ENCODE data around the gene MYO18B.

- TF ChIP-seq POLR2A (IDR thresholded peaks at IDR 0.05; ENCODE audit: low read depth, low read length), result no peak
- no peak for TF ChIP-seq POU2F2 (IDR thresholded peaks at IDR 0.05; ENCODE audit: low read depth, low read length)
- TF ChIP-seq POLR2AphosphoS5 (IDR thresholded peaks at IDR 0.05; ENCODE audit: low read depth, low read length), result no peak
- no peak for TF ChIP-seq SPI1 (IDR thresholded peaks at IDR 0.05; ENCODE audit: low read depth, low read length)
- no peak for TF ChIP-seq TAF1 (IDR thresholded peaks at IDR 0.05; ENCODE audit: low read depth, low read length)
- no peak for TF ChIP-seq PAX5 (IDR thresholded peaks at IDR 0.05; ENCODE audit: insufficient read depth, low read length, severe bottlenecking)
Measured at GRCh38 chr22:25716637-25717036, 25.4 kb upstream of the MYO18B start.
